ENCODE data around the gene TNRC18.

The TNRC18 gene

DNA sequence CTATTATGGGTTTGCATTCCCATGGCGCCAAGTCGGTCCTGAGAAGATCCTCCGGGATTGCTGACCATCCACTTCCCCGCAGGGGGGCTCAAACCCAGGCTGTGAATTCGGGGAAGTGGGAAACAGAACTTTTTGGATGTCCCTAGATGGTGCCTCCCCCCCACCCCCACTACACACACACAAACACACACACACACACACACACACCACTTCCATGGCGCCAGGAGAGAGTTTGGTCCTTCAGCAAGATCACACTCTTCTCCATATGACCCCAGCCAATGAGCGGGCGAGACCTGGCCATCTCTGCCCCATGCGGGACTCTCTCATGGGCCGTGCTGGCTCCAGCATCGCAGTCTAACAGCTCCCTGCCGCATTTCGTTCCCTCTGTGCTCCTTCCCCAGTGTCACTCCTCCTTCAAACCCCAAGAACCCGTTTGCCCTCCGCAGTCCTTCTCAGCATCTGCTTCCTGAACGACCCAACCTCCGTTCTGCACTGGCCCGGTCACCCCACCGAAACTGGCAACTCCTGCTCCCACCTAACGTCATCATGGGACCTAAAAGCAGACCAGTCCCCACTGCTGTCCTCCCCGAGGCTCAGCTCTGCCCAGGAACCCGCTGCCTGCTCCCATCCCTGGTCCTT lies 32.1 kb upstream of the TNRC18 start:
- H3K9me3 Mint-ChIP-seq = no peaks in the 10 kb centered on the region
- H3K27me3 Mint-ChIP-seq (ENCODE audit: low read depth) = no peaks in the 10 kb centered on the region
- no peak for DNase-seq (ENCODE audit: low spot score)
- peaks cover 1% of the 10 kb centered on the region for H3K4me1 Mint-ChIP-seq (ENCODE audit: low read depth)
- H3K27ac Mint-ChIP-seq = no peak overlapping the region
- no peak overlapping the region for H3K4me3 Mint-ChIP-seq
- no peaks in the 10 kb centered on the region for H3K36me3 Mint-ChIP-seq (ENCODE audit: low read depth)

DNA sequence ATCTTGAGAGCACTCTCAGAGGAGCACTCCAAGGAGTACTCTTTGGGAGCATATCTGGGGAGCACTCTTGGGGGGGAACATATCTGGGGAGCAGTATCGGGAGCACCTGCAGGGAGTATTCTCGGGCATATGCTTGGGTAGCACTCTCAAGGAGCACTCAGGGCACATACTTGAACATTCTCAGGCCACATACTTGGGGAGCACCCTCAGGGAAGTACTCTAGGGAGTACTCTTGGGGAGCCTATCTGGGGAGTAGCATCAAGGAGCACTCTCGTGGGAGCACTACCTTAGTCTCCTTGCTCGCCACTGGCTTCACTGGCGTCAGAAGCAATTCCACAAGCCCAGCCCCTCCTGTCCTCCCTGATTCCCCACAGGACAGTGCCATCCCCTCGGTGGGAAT lies 31.5 kb upstream of the TNRC18 start:
- H3K27ac Mint-ChIP-seq = no peak overlapping the region
- no peaks in the 10 kb centered on the region for H3K9me3 Mint-ChIP-seq
- H3K4me3 Mint-ChIP-seq = no peak overlapping the region
- H3K4me1 Mint-ChIP-seq (ENCODE audit: low read depth) = peaks cover 1% of the 10 kb centered on the region
- H3K36me3 Mint-ChIP-seq (ENCODE audit: low read depth) = no peaks in the 10 kb centered on the region
- DNase-seq (ENCODE audit: low spot score) = no peak
- H3K27me3 Mint-ChIP-seq (ENCODE audit: low read depth) = no peaks in the 10 kb centered on the region

DNA sequence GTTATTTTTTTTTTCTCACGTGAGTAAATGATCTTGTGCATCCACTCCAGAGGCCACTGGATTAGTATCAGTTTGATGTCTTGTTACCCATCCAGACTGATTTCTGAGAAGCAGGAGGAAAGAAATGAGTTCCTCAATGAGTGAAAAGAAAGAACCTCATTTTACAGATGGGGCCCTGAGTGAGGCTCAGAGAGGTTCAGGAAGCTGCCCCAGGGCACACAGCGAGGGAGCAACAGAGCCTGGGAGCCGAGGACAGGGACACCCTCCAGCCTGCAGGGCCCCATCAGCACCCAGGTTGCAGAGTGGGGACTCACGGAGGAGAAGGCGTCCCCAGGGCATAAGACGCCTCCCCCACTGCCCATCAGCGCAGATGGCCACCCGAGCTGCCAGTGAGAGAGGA lies 30.9 kb upstream of the TNRC18 start:
- no peaks in the 10 kb centered on the region for H3K27me3 Mint-ChIP-seq (ENCODE audit: low read depth)
- no peak overlapping the region for H3K27ac Mint-ChIP-seq
- H3K36me3 Mint-ChIP-seq (ENCODE audit: low read depth) = no peaks in the 10 kb centered on the region
- no peak for DNase-seq (ENCODE audit: low spot score)
- H3K4me1 Mint-ChIP-seq (ENCODE audit: low read depth) = peaks cover 1% of the 10 kb centered on the region
- no peak overlapping the region for H3K4me3 Mint-ChIP-seq
- no peaks in the 10 kb centered on the region for H3K9me3 Mint-ChIP-seq

DNA sequence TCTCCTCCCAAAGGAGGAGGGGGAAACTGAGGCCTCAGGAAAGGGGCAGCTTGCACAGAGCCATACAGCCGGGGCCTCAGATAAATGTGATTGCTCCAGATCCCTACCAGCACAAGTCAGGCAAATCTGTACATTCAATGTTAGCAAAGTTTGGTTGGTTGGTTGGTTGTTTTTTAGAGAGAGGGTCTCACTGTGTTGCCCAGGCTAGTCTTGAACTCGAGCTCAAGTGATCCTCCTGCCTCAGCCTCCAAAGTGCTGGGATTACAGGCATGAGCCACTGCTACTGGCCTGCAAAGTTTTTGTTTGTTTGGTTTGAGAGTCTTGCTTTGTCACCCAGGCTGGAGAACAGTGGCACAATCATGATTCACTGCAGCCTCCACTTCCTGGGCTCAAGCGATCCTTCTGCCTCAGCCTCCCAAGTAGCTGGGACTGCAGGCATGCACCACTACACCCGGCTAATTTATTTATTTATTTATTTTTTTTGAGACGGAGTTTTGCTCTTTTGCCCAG lies 30.0 kb upstream of the TNRC18 start:
- Mint-ChIP-seq H3K36me3 (ENCODE audit: low read depth) (no peaks in the 10 kb centered on the region), H3K9me3 (no peaks in the 10 kb centered on the region), H3K27ac (no peak overlapping the region), H3K27me3 (ENCODE audit: low read depth) (no peaks in the 10 kb centered on the region), H3K4me1 (ENCODE audit: low read depth) (peaks cover 1% of the 10 kb centered on the region), H3K4me3 (no peak overlapping the region)
- DNase-seq (ENCODE audit: low spot score) = no peak

DNA sequence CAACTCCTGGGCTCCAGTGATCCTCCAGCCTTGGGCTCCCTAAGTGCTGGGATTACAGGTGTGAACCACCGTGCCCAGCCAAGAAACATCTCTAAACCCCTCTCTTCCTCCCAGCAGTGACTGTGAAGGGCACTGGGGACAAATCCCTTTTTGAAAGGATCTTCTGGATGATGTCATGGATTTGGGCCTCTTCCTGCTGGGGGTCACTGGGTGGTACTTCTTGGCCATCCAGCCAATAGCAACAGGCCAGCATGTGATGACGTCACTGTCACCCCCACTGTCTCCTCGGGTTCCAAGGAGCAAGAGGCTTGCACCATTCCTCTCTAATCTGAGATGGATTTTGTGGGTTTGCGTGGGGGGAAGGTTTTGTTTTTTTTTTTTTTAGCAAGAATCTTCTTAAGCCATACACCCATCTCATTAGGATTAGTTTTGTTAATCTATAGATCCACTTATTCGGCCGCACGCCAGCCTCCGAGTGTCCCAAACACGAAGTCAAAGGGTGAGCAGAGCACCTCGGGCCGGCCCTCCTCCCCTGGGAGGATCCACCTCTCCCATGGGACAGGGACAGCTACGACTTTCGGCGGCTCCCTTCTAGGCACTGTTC lies 29.4 kb upstream of the TNRC18 start:
- no peaks in the 10 kb centered on the region for H3K27me3 Mint-ChIP-seq (ENCODE audit: low read depth)
- no peak overlapping the region for H3K27ac Mint-ChIP-seq
- no peaks in the 10 kb centered on the region for H3K36me3 Mint-ChIP-seq (ENCODE audit: low read depth)
- no peak for DNase-seq (ENCODE audit: low spot score)
- peaks cover 1% of the 10 kb centered on the region for H3K4me1 Mint-ChIP-seq (ENCODE audit: low read depth)
- no peaks in the 10 kb centered on the region for H3K9me3 Mint-ChIP-seq
- no peak overlapping the region for H3K4me3 Mint-ChIP-seq

DNA sequence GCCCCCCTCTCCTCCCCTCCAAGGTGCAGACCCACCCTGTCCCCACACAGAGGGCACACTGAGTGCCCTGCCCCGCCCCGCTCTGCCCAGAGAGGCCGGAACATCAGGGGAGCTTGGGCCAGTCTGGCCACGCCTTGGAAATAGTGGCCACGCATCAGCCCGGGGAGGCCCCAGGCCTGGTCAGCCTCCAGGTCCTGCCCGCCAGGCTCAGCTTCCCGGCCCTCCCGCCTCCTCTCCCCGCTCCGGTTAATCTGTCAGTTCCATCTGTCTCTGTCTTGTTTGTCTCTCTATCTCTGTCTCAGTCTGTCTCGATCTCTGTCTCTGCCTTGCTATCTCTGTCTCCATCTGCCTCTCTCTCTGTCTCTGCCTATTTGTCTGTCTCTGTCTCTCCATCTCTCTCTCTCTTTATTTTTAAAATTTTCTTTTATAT lies 28.9 kb upstream of the TNRC18 start:
- Mint-ChIP-seq H3K4me3 (no peak overlapping the region), H3K9me3 (no peaks in the 10 kb centered on the region), H3K36me3 (ENCODE audit: low read depth) (no peaks in the 10 kb centered on the region), H3K4me1 (ENCODE audit: low read depth) (peaks cover 1% of the 10 kb centered on the region), H3K27ac (no peak overlapping the region), H3K27me3 (ENCODE audit: low read depth) (no peaks in the 10 kb centered on the region)
- no peak for DNase-seq (ENCODE audit: low spot score)

DNA sequence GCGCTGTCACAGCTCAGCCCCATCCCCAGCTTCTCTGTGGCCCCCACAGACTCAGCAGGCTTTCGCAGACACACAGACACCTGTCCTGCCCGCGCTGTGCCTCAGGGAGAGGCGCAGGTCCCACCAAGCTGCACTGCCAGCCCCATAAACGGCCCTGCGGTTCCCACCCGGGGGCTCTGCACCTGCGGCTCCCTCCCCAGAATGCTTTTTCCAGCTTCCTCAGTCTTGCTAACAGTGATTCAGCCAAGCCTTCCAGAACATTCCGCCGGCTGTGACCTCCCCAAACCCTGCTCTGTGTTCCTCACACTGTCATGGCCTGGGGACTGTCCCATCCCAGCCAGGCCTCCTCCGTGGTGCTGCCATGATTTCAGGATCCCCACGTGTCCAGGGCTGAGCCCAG lies 27.8 kb upstream of the TNRC18 start:
- Mint-ChIP-seq H3K4me1 (ENCODE audit: low read depth) (peaks cover 1% of the 10 kb centered on the region), H3K36me3 (ENCODE audit: low read depth) (no peaks in the 10 kb centered on the region), H3K27me3 (ENCODE audit: low read depth) (no peaks in the 10 kb centered on the region), H3K9me3 (no peaks in the 10 kb centered on the region), H3K27ac (no peak overlapping the region), H3K4me3 (no peak overlapping the region)
- DNase-seq (ENCODE audit: low spot score) = no peak

DNA sequence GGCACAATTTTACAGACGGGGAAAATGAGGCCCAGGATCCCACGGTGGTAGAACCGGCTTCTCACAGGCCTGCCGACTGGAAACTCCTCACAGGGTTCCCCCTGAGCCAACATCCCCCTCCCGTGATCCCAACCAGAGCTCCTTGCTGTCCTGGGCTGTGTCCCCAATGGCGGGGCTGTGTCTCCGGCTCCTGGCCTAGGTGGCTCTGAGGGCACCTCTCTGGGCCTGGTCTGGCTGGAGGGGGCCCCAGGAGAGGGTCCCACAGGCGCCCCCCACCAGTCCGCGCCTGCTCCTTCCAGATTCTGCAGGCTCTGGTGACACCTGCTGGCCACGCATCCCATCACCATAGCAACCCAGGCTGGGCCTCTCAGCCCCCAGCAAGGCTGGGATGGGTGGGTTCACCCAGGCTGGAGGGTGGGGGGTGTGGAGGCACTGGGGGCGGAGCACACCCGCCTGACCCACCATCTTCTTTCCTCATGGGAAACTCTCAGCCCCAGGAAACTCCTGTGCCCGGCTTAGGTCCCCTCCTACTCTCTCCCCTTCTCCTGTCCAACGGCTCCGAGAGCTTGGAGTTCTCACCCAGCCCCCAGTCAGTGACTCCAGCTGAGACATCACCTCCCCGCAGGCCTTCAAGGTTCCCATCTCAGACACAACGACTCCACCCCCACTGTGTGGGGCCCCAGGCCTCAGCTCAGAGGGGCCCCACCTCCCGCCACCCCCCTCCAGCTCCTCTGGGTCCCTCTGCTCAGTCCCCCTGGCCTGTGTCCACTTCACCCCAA lies 27.1 kb upstream of the TNRC18 start:
- Mint-ChIP-seq H3K36me3 (ENCODE audit: low read depth) (no peaks in the 10 kb centered on the region), H3K9me3 (no peaks in the 10 kb centered on the region), H3K4me1 (ENCODE audit: low read depth) (peaks cover 1% of the 10 kb centered on the region), H3K27me3 (ENCODE audit: low read depth) (no peaks in the 10 kb centered on the region), H3K4me3 (no peak overlapping the region), H3K27ac (no peak overlapping the region)
- DNase-seq (ENCODE audit: low spot score) = no peak

DNA sequence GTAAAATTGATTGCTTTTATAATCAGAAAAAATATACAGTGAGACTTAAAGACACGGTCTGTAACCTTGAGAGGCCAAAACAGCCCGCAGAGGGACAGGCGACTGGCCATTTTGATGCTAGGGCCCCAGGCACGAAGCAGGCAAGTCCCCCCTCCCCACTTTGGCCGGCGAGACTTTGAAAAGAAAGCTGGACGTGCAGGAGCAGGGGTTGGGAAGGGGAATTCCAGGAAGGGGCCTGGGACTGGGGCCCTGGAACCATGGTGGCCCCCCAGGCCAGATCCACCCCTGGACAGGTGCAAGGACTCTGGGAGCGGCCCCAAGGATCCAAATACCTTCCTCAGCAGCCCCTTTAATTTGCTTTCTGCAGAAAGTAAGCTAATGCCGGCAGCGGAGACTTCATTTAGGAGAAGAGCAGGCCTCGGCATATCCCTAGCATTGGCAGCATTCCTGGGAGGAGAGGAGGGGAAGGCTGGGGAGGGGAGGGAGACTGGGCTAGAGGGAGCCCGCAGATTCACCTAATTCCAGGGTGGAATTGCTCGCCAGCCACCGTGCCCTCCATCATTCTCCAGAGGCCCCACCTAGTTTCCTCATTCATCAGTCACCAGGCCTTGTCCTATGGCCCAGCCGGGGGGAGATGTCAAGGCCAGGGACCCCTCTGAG lies 24.9 kb upstream of the TNRC18 start:
- H3K4me3 Mint-ChIP-seq = no peak overlapping the region
- DNase-seq (ENCODE audit: low spot score) = no peak
- H3K9me3 Mint-ChIP-seq = no peaks in the 10 kb centered on the region

DNA sequence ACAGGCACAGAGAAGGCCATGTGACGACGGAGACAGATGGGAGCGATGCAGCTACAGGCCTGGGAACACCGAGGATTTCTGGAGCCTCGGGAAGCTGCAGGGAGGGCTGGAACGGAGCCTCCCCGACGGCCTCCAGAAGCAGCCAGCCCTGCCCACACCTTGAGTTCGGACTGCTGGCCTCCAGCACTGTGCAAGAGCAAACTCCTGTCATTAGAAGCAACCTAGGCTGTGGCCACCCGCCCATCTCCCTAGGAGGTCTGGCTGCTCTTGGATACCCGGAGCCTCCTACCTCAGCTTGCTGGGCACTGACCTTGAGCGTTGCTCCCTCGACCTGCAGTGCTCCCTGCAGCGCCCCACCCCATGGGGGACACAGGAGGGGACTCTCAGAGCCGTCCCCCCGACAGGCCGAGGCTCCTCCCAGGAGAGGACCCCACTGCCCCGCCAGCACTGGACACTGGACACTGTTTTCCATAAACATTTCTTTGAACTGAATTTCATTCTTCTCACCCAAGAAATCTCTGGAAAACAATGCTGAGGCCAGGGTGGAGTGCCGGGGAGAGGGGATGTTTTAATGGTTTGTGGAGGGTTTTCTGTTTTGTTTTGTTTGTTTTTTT lies 22.5 kb upstream of the TNRC18 start:
- no peaks in the 10 kb centered on the region for H3K4me1 Mint-ChIP-seq (ENCODE audit: low read depth)
- no peaks in the 10 kb centered on the region for H3K9me3 Mint-ChIP-seq
- DNase-seq (ENCODE audit: low spot score) = no peak
- H3K27ac Mint-ChIP-seq = no peak overlapping the region
- no peaks in the 10 kb centered on the region for H3K36me3 Mint-ChIP-seq (ENCODE audit: low read depth)
- no peak overlapping the region for H3K4me3 Mint-ChIP-seq
- H3K27me3 Mint-ChIP-seq (ENCODE audit: low read depth) = no peaks in the 10 kb centered on the region

More for the DNA sequence above, 24.9 kb upstream of the TNRC18 start:
- Mint-ChIP-seq H3K27me3 (ENCODE audit: low read depth) (no peaks in the 10 kb centered on the region), H3K36me3 (ENCODE audit: low read depth) (no peaks in the 10 kb centered on the region), H3K4me1 (ENCODE audit: low read depth) (peaks cover 1% of the 10 kb centered on the region), H3K27ac (no peak overlapping the region)

DNA sequence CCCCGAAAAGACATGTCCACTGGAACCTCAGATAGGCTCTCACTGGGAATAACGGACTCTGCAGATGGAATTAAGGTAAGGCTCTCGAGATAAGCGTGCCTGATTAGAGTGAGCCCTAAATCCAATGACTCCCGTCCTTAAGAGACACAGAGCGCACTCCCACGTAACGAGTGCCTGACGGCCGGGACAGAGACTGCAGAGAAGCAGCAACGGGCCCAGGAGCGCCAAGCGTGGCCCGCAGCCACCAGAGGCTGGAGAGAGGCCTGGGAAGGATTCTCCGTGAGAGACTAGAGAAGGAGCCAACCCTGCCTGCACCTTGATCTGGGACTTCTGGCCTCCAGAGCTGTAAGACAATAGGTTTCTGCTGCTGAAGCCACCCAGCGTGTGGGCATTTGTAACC lies 20.0 kb upstream of the TNRC18 start:
- no peak for DNase-seq (ENCODE audit: low spot score)
- no peak overlapping the region for H3K4me3 Mint-ChIP-seq
- H3K9me3 Mint-ChIP-seq = no peaks in the 10 kb centered on the region
- no peaks in the 10 kb centered on the region for H3K27me3 Mint-ChIP-seq (ENCODE audit: low read depth)
- H3K4me1 Mint-ChIP-seq (ENCODE audit: low read depth) = no peaks in the 10 kb centered on the region
- no peaks in the 10 kb centered on the region for H3K36me3 Mint-ChIP-seq (ENCODE audit: low read depth)
- H3K27ac Mint-ChIP-seq = no peak overlapping the region

DNA sequence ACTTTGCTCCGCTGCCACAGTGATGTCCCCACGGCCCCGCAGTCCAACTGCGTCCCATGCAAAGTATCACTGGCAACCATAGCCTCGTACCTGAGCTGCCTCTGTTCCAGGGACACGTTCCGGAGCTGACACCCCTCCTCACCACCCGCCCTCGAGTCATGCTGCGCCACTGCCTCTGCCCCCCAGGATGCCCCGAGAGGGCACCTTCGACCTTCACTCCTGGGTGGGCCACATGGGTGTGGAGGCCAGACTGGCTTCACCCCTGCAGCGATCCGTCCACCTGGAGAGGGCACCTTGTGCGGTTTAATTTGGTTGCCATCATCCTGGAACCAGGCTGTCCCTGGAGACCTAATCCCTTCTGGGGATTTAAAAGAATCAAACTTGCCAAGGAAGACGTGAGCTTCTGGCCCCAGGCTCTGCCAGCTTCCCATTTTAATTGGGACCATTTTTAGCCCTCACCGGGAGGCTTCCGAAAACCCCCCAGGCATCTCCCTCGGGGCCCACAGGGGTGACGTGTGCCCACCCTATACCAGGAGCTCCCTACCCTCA lies 19.2 kb upstream of the TNRC18 start:
- Mint-ChIP-seq H3K27me3 (ENCODE audit: low read depth) (no peaks in the 10 kb centered on the region), H3K27ac (no peak overlapping the region), H3K4me1 (ENCODE audit: low read depth) (no peaks in the 10 kb centered on the region), H3K9me3 (no peaks in the 10 kb centered on the region), H3K4me3 (no peak overlapping the region), H3K36me3 (ENCODE audit: low read depth) (no peaks in the 10 kb centered on the region)
- no peak for DNase-seq (ENCODE audit: low spot score)

DNA sequence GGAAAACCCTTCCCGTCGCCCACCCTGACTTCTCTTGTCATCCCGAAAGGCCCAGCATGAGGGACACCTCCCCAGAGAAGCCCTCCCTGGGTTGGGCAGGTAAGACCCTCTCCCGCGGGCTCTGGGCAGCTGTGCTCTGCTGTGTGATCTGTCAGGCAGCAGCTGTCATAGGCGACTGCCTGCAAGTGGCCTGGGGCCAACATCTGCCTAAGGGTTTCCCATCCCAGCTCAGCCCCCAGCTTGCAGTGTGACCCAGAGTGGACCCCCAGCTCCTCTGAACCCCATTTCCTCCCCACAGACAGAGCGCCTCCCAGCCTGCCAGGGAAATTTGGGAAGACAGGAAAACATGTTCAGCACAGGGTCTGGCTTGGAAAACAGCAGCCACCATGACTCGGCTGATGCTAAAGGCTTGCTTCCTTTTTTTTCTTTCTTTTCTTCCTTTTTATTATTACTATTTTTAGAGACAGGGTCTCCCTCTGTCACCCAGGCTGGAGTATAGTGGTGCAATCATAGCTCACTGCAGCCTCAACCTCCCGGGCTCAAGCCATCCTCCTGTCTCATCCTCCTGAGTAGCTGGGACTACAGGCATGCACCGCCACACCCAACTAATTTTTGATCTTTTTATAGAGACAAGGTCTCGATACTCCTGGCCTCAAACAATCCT lies 18.3 kb upstream of the TNRC18 start:
- DNase-seq (ENCODE audit: low spot score) = no peak
- Mint-ChIP-seq H3K36me3 (ENCODE audit: low read depth) (peaks cover 3% of the 10 kb centered on the region), H3K27ac (no peak overlapping the region), H3K27me3 (ENCODE audit: low read depth) (no peaks in the 10 kb centered on the region), H3K9me3 (no peaks in the 10 kb centered on the region), H3K4me1 (ENCODE audit: low read depth) (no peaks in the 10 kb centered on the region), H3K4me3 (no peak overlapping the region)

Data from T-helper 2 cell treated with Interferon-gamma antibody and Interleukin-4, amounts not matched to agents 5 μg/mL and 100 μg/mL, for 36 hours (primary cell).